Breast epithelium (tissue), 3 donors: Measurements from ENCODE around the gene CDC34.

Experiments
- POLR2AphosphoS5 ChIP-seq, 3 donors: sonication (generic); formaldehyde crosslinking; IDR thresholded peaks; one replicate each; pipeline ENCODE4 v1.6.1; 2017; ENCODE audit warnings: antibody characterized with exemption in 3 of 3
- TF ChIP-seq, protein P1 (sequence below), 3 donors: fragments of 450-650 bp; IDR thresholded peaks; one replicate each; pipeline ENCODE4 v1.5.1; 2016 to 2017; ENCODE audit warnings: antibody characterized with exemption in 3 of 3, mild to moderate bottlenecking in 3 of 3, moderate library complexity in 3 of 3

DNA sequence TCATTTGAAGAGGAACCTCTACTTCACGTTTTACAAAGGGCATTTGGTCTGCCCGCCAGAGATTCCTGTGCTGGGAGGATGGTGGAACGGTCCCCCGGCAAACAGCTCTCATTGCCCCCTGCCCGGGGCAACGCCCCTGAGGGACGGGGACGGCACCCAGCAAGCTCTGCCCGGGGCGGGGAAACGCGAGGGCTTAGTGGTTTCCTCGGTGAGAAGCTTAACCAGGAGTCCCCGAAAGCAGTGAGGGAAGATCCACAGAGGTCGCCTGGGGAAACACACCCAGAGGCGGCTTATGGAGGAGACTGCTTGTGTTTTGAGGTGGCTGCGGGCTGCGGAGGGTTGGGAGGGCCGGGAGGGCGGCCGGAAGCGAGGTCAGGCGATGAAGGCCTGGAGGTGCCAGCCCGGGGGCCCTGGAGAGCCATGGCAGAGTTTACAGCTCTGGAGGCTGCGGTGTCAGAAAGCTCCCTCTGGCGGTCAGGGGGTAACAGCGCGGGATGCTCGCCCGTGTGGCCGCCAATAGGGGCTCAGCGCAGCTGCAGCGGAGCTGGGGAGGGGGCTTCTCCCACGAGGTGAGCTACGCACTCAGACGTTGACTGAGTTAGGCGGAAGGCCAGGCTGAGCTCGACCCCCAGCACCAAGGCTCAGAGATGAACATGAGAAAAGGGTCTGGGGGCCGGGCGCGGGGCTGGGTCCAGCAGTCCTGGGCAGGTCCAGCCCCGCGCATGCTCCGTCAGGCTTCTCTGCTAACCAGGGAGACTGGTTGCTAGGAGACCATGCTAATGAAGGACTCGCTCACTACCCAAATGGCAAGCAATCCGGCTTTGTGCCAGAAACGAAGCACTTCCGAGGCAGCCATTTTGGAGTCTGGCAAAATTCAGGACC, 24.9 kb upstream of the CDC34 start:
- TF ChIP-seq, protein P1, sequence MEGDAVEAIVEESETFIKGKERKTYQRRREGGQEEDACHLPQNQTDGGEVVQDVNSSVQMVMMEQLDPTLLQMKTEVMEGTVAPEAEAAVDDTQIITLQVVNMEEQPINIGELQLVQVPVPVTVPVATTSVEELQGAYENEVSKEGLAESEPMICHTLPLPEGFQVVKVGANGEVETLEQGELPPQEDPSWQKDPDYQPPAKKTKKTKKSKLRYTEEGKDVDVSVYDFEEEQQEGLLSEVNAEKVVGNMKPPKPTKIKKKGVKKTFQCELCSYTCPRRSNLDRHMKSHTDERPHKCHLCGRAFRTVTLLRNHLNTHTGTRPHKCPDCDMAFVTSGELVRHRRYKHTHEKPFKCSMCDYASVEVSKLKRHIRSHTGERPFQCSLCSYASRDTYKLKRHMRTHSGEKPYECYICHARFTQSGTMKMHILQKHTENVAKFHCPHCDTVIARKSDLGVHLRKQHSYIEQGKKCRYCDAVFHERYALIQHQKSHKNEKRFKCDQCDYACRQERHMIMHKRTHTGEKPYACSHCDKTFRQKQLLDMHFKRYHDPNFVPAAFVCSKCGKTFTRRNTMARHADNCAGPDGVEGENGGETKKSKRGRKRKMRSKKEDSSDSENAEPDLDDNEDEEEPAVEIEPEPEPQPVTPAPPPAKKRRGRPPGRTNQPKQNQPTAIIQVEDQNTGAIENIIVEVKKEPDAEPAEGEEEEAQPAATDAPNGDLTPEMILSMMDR (IDR thresholded peaks at IDR 0.05) = peak; percentile 97 to 99 (median 97)
- TF ChIP-seq POLR2AphosphoS5 (IDR thresholded peaks at IDR 0.05) = no peak
